Measurements from ENCODE around the gene MGAT4C. TPM values are rescaled to one million over a fixed set of nuclear protein-coding genes. Genes with fewer than 3 reads are reported as not detected.

MGAT4C gene
- total and polyA plus RNA-seq, 2 donors (not counting 3 experiments of a cell fraction or from before 2014, with no cell fraction given), result not detected

GRCh38 chr12:86229772-86230171 is 26.4 kb downstream of the MGAT4C start:
- Histone ChIP-seq H3K36me3 (ENCODE audit: control insufficient read depth in 2 of 2, extremely low read depth in 1 of 2, insufficient read depth in 2 of 2, low read length in 2 of 2) (no peaks in the 10 kb centered on the region), H3K27ac (ENCODE audit: insufficient read depth, low read depth, low read length) (peak overlapping the region; percentile 82), H3K27me3 (ENCODE audit: control insufficient read depth in 2 of 2, insufficient read depth in 2 of 2, low read length in 2 of 2) (no peaks in the 10 kb centered on the region), H3K79me2 (ENCODE audit: control insufficient read depth, insufficient read depth, low read length) (no peaks in the 10 kb centered on the region), H3K4me1 (ENCODE audit: control insufficient read depth, extremely low read depth, insufficient read depth, low read length) (peaks cover 32% of the 10 kb centered on the region), H2AFZ (ENCODE audit: low read depth, low read length) (no peak overlapping the region), H3K4me2 (ENCODE audit: insufficient read depth, low read length) (peak overlapping the region; percentile 63), H3K9me1 (replicated peaks; ENCODE audit: control insufficient read depth, extremely low read depth, insufficient read depth, low read length) (no peaks in the 10 kb centered on the region), H3K9ac (replicated peaks; ENCODE audit: extremely low read depth, insufficient read depth, low read length) (peak overlapping the region; percentile 5), H4K20me1 (replicated peaks; ENCODE audit: control insufficient read depth, extremely low read depth, insufficient read depth, low read length) (no peaks in the 10 kb centered on the region), H3K4me3 (replicated peaks in 1 of 3; ENCODE audit: insufficient read depth in 1 of 3, low read depth in 1 of 3, low read length in 3 of 3) (no peak overlapping the region), H3K9me3 (replicated peaks; ENCODE audit: control insufficient read depth, insufficient read depth, low read length) (no peaks in the 10 kb centered on the region)
- ChIA-PET CTCF (interaction anchor here (1.3 to 1.7 kb wide), 2 partner anchors 26 to 685 kb away, joined by 4 read pairs; no protein-coding TSS in a partner anchor), POLR2A (no interaction called here)
- dilution Hi-C loops (cut with MboI; ENCODE audit: extremely low pct_ligation_motif_present, low sequenced_read_pairs), result no loop called here
- intact Hi-C loops (cut with micrococcal nuclease), result loop anchor here (1.0 to 10.0 kb wide), 11 partner anchors 35 to 1597 kb away; no protein-coding TSS in a partner anchor
- no peak for DNase-seq (ENCODE audit: low read depth, low spot score)
- BruUV-seq (replicated peaks), result no TSS peak
- FAIRE-seq, result no peak
- TF ChIP-seq MYC (IDR thresholded peaks at IDR 0.05; ENCODE audit: low read depth, low read length) (no peak), MAX (IDR thresholded peaks at IDR 0.05; ENCODE audit: insufficient read depth, insufficient read length) (no peak), FOS (IDR thresholded peaks at IDR 0.05; ENCODE audit: borderline replicate concordance, insufficient read depth, low read length) (no peak), POLR2AphosphoS5 (IDR thresholded peaks at IDR 0.05; ENCODE audit: insufficient read depth, low read depth, low read length) (no peak), CTCF (IDR thresholded peaks at IDR 0.05; ENCODE audit: extremely low read depth in 1 of 2, insufficient read depth in 1 of 2, low read depth in 1 of 2, low read length in 2 of 2) (no peak), GATA2 (IDR thresholded peaks at IDR 0.05; ENCODE audit: insufficient read depth, insufficient read length, low read depth, low read length) (no peak), JUN (IDR thresholded peaks at IDR 0.05; ENCODE audit: borderline replicate concordance, insufficient read depth, insufficient read length, low read depth) (no peak), POLR2A (IDR thresholded peaks at IDR 0.05; ENCODE audit: low read depth, low read length) (no peak), EZH2 (IDR thresholded peaks at IDR 0.05; ENCODE audit: borderline replicate concordance, low read depth, low read length, severe bottlenecking) (no peak)

Data from endothelial cell of umbilical vein (primary cell).